GM19043 (cell line): Measurements from ENCODE around the gene ZDHHC8.
"Not testable (repeated sequence)": the region's sequence is repeated elsewhere in the genome, so short reads cannot be mapped to it uniquely, and the experiment has no call there.

Experiments used
- ATAC-seq: cut with Tn5 transposase; IDR thresholded peaks from one replicate; pipeline ENCODE4 v1.9.1; 2021; ENCODE audit warnings: low read depth; ENCODE audit not compliant: unreplicated experiment

The ZDHHC8 gene

GRCh38 chr22:20156042-20156389 is 24.4 kb downstream of the ZDHHC8 start:
- ATAC-seq, result no peak

- ATAC-seq, result no peak
Measured at GRCh38 chr22:20156611-20157429, 25.2 kb downstream of the ZDHHC8 start.

GRCh38 chr22:20157430-20158183 is 26.0 kb downstream of the ZDHHC8 start:
- no peak for ATAC-seq

GRCh38 chr22:20158391-20159036 is 26.9 kb downstream of the ZDHHC8 start:
- ATAC-seq, result no peak

GRCh38 chr22:20159076-20159475 is 27.5 kb downstream of the ZDHHC8 start:
- ATAC-seq, result no peak

GRCh38 chr22:20159531-20159930 is 27.9 kb downstream of the ZDHHC8 start:
- ATAC-seq, result not testable (repeated sequence)

- ATAC-seq, result no peak
Measured at GRCh38 chr22:20160041-20160440, 28.4 kb downstream of the ZDHHC8 start.

- ATAC-seq, result no peak
Measured at GRCh38 chr22:20164863-20165262, 33.3 kb downstream of the ZDHHC8 start.

GRCh38 chr22:20165421-20165820 is 33.8 kb downstream of the ZDHHC8 start:
- ATAC-seq, result no peak

- no peak for ATAC-seq
Measured at GRCh38 chr22:20165913-20166312, 34.3 kb downstream of the ZDHHC8 start.

- no peak for ATAC-seq
Measured at GRCh38 chr22:20166703-20167102, 35.1 kb downstream of the ZDHHC8 start.

GRCh38 chr22:20167643-20168322 is 36.2 kb downstream of the ZDHHC8 start:
- ATAC-seq, result no peak

GRCh38 chr22:20169253-20169822 is 37.7 kb downstream of the ZDHHC8 start:
- ATAC-seq, result no peak

GRCh38 chr22:20170170-20170569 is 38.6 kb downstream of the ZDHHC8 start:
- ATAC-seq, result no peak

- ATAC-seq, result no peak
Measured at GRCh38 chr22:20171288-20172140, 39.9 kb downstream of the ZDHHC8 start.

- ATAC-seq, result no peak
Measured at GRCh38 chr22:20172141-20172613, 40.6 kb downstream of the ZDHHC8 start.

GRCh38 chr22:20173246-20173645 is 41.6 kb downstream of the ZDHHC8 start:
- no peak for ATAC-seq

- no peak for ATAC-seq
Measured at GRCh38 chr22:20173772-20174171, 42.2 kb downstream of the ZDHHC8 start.

GRCh38 chr22:20174785-20175596 is 43.4 kb downstream of the ZDHHC8 start:
- no peak for ATAC-seq
